ENCODE results near the gene CMSS1.

The CMSS1 gene

GRCh38 chr3:99823723-99824711 lies 6.4 kb downstream of the CMSS1 start:
- POLR2A ChIA-PET = no interaction called here
- H3K4me3 ChIP-seq (ENCODE audit: low read depth, low read length) = no peak overlapping the region
- CTCF ChIA-PET = interaction anchor here (1.1 to 2.7 kb wide), 5 partner anchors 8 to 234 kb away, joined by 3 to 14 read pairs (median 6); no protein-coding TSS in a partner anchor
- TF ChIP-seq CTCF (IDR thresholded peaks at IDR 0.05; ENCODE audit: insufficient read depth, low read length, missing control alignments) = no peak
- no peak for DNase-seq (ENCODE audit: low read depth, low spot score)

- TF ChIP-seq CTCF (IDR thresholded peaks at IDR 0.05; ENCODE audit: insufficient read depth, low read length, missing control alignments) = no peak
- H3K4me3 ChIP-seq (ENCODE audit: low read depth, low read length) = no peak overlapping the region
- DNase-seq (ENCODE audit: low read depth, low spot score) = no peak
- ChIA-PET CTCF (interaction anchor here (1.1 to 2.7 kb wide), 2 partner anchors 10 to 19 kb away, joined by 3 to 14 read pairs; no protein-coding TSS in a partner anchor), POLR2A (no interaction called here)
Observed at GRCh38 chr3:99825004-99825640, 7.5 kb downstream of the CMSS1 start.

GRCh38 chr3:99829844-99830243 lies 12.2 kb downstream of the CMSS1 start:
- DNase-seq (ENCODE audit: low read depth, low spot score) = no peak
- ChIA-PET POLR2A (no interaction called here), CTCF (interaction anchor here (0.6 to 10.4 kb wide), 9 partner anchors 8 to 760 kb away, joined by 3 to 94 read pairs (median 3); no protein-coding TSS in a partner anchor)
- no peak overlapping the region for H3K4me3 ChIP-seq (ENCODE audit: low read depth, low read length)
- no peak for TF ChIP-seq CTCF (IDR thresholded peaks at IDR 0.05; ENCODE audit: insufficient read depth, low read length, missing control alignments)

- no peak overlapping the region for H3K4me3 ChIP-seq (ENCODE audit: low read depth, low read length)
- DNase-seq (ENCODE audit: low read depth, low spot score) = no peak
- CTCF ChIA-PET = interaction anchor here (0.6 to 10.4 kb wide), 17 partner anchors 10 to 629 kb away, joined by 3 to 94 read pairs (median 4); no protein-coding TSS in a partner anchor
- POLR2A ChIA-PET = interaction anchor here (1.0 kb wide), 1 partner anchor 16 kb away, joined by 3 read pairs; no protein-coding TSS in a partner anchor
- no peak for TF ChIP-seq CTCF (IDR thresholded peaks at IDR 0.05; ENCODE audit: insufficient read depth, low read length, missing control alignments)
Observed at GRCh38 chr3:99833617-99834205, 16.0 kb downstream of the CMSS1 start.

GRCh38 chr3:99834211-99834957 lies 16.7 kb downstream of the CMSS1 start:
- ChIA-PET POLR2A (no interaction called here), CTCF (interaction anchor here (0.6 to 10.4 kb wide), 10 partner anchors 10 to 482 kb away, joined by 3 to 94 read pairs (median 4); no protein-coding TSS in a partner anchor)
- H3K4me3 ChIP-seq (ENCODE audit: low read depth, low read length) = no peak overlapping the region
- no peak for TF ChIP-seq CTCF (IDR thresholded peaks at IDR 0.05; ENCODE audit: insufficient read depth, low read length, missing control alignments)
- DNase-seq (ENCODE audit: low read depth, low spot score) = no peak
